ENCODE measurements around the gene THBD. TPM values are rescaled to one million over a fixed set of nuclear protein-coding genes. Genes with fewer than 3 reads are reported as not detected.

Gene THBD
- total RNA-seq, 2 experiments from 2014 or later: not detected

GRCh38 chr20:23018432-23018831 is 31.0 kb downstream of the THBD start:
- H3K36me3 Mint-ChIP-seq (ENCODE audit: low read depth): no peaks in the 10 kb centered on the region
- no peak overlapping the region for H3K4me3 Mint-ChIP-seq
- intact Hi-C loops (cut with DNase I, micrococcal nuclease): no loop called here
- H3K27ac Mint-ChIP-seq: no peak overlapping the region
- ChIA-PET POLR2A (no interaction called here), CTCF (interaction anchor here (1.1 kb wide), 1 partner anchor 10 kb away, joined by 3 read pairs; no protein-coding TSS in a partner anchor)
- H3K4me1 Mint-ChIP-seq: no peaks in the 10 kb centered on the region
- DNase-seq (no peak), ATAC-seq (no peak)
- no peaks in the 10 kb centered on the region for H3K27me3 Mint-ChIP-seq
- H3K9me3 Mint-ChIP-seq (ENCODE audit: low read depth): no peaks in the 10 kb centered on the region

GRCh38 chr20:23017516-23017915 is 32.0 kb downstream of the THBD start:
- Mint-ChIP-seq H3K4me1 (no peaks in the 10 kb centered on the region), H3K27ac (no peak overlapping the region), H3K4me3 (no peak overlapping the region), H3K36me3 (ENCODE audit: low read depth) (no peaks in the 10 kb centered on the region), H3K9me3 (ENCODE audit: low read depth) (no peaks in the 10 kb centered on the region), H3K27me3 (no peaks in the 10 kb centered on the region)
- POLR2A ChIA-PET: no interaction called here
- DNase-seq (no peak), ATAC-seq (no peak)
- intact Hi-C loops (cut with DNase I, micrococcal nuclease): no loop called here
- CTCF ChIA-PET: interaction anchor here (0.7 kb wide), 1 partner anchor 12 kb away, joined by 3 read pairs; no protein-coding TSS in a partner anchor

DNA sequence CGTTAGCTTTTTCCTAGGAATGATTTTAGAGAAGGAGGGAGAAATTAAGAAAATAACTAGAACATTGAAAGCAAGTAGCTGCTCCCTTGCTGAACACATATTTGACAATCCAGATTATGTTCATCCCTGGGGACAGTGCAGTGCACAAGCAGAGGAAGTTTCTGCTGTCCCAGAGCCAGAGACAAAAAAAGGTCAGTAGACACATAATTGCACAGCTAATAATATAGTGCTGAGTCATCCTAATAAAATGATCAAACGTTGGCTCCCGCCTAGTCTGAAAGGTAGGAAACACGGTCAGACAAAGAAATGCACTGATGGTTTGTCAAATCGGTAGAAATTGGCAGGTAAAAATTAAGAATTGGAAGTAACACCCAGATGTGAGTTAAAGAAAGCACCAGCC is 36.0 kb downstream of the THBD start:
- ChIA-PET POLR2A (no interaction called here), CTCF (interaction anchor here (1.6 kb wide), 1 partner anchor 321 kb away, joined by 5 read pairs; no protein-coding TSS in a partner anchor)
- Mint-ChIP-seq H3K36me3 (ENCODE audit: low read depth) (no peaks in the 10 kb centered on the region), H3K4me1 (no peaks in the 10 kb centered on the region), H3K9me3 (ENCODE audit: low read depth) (no peaks in the 10 kb centered on the region), H3K27me3 (no peaks in the 10 kb centered on the region), H3K4me3 (no peak overlapping the region), H3K27ac (no peak overlapping the region)
- DNase-seq: no peak
- intact Hi-C loops (cut with DNase I, micrococcal nuclease): no loop called here
- ATAC-seq: no peak

- no peaks in the 10 kb centered on the region for H3K36me3 Mint-ChIP-seq (ENCODE audit: low read depth)
- no peaks in the 10 kb centered on the region for H3K9me3 Mint-ChIP-seq (ENCODE audit: low read depth)
- ChIA-PET CTCF (no interaction called here), POLR2A (no interaction called here)
- H3K4me1 Mint-ChIP-seq: no peaks in the 10 kb centered on the region
- DNase-seq: no peak
- no peak overlapping the region for H3K27ac Mint-ChIP-seq
- ATAC-seq: no peak
- no peaks in the 10 kb centered on the region for H3K27me3 Mint-ChIP-seq
- no peak overlapping the region for H3K4me3 Mint-ChIP-seq
- intact Hi-C loops (cut with DNase I, micrococcal nuclease): no loop called here
Measured at GRCh38 chr20:23011008-23011721, 38.3 kb downstream of the THBD start.

DNA sequence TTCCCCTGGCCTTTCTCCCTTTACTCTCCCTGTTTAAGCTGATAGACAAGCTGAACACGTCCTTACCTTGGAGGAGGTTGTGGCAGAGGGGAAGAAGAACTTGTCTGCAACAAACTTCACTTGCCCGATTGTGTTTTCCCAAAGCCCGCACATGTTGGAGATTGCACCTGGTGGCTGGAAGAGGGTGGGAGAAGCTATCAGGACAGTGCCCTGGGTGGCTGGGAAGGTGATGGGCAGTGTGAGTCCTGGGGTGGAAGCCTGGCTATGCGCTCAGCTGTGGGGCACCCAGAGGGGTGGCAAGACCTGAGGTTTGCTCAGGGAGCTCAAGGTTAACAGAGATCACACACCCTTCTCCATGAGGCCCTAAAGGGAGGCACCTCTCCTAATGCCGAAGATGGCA is 39.4 kb downstream of the THBD start:
- no peaks in the 10 kb centered on the region for H3K9me3 Mint-ChIP-seq (ENCODE audit: low read depth)
- H3K36me3 Mint-ChIP-seq (ENCODE audit: low read depth): no peaks in the 10 kb centered on the region
- no peaks in the 10 kb centered on the region for H3K4me1 Mint-ChIP-seq
- CTCF ChIA-PET: interaction anchor here (0.6 kb wide), 1 partner anchor 133 kb away, joined by 3 read pairs; no protein-coding TSS in a partner anchor
- POLR2A ChIA-PET: no interaction called here
- ATAC-seq: no peak
- intact Hi-C loops (cut with DNase I, micrococcal nuclease): no loop called here
- DNase-seq: no peak
- no peaks in the 10 kb centered on the region for H3K27me3 Mint-ChIP-seq
- H3K27ac Mint-ChIP-seq: no peak overlapping the region
- H3K4me3 Mint-ChIP-seq: no peak overlapping the region

DNA sequence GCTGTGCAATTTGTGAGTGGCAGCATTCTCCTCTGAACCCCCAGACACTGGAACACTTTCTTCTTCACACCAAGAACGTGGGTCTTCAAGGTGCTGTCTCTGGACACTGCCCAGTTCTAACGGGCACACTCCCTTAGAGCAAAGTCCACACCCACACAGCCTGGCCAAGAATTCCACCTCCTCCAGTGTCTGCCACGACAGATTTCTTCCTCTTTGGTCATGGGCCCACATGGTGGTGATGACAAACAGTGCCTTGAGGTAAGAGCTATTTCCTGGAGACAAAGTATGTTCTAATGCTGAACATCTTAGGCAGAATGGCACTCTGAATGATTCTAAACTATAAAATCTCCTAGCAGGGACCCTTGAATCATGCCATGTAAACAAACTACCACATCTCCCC is 39.8 kb downstream of the THBD start:
- ATAC-seq (no peak), DNase-seq (no peak)
- ChIA-PET CTCF (interaction anchor here (0.6 kb wide), 1 partner anchor 132 kb away, joined by 3 read pairs; no protein-coding TSS in a partner anchor), POLR2A (no interaction called here)
- no peaks in the 10 kb centered on the region for H3K4me1 Mint-ChIP-seq
- H3K4me3 Mint-ChIP-seq: no peak overlapping the region
- no peaks in the 10 kb centered on the region for H3K9me3 Mint-ChIP-seq (ENCODE audit: low read depth)
- intact Hi-C loops (cut with DNase I, micrococcal nuclease): no loop called here
- H3K27me3 Mint-ChIP-seq: no peaks in the 10 kb centered on the region
- no peak overlapping the region for H3K27ac Mint-ChIP-seq
- no peaks in the 10 kb centered on the region for H3K36me3 Mint-ChIP-seq (ENCODE audit: low read depth)

DNA sequence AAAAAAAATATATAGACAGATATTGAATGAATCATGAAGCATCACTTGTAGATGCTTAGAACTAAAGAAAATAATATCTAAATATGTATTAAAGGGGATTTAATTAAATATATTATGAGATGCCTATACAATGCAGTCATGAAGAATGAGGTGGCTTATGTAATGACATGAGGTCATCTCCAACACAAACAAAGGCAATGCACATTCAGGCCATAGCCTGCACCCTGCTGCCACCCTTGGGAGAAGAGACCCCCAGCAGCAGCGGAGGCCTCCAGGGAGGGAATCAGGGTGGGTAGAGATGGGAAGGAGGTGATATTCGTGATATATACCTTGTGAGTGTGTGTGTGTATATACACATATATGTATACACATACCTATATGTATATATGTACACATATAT is 40.8 kb downstream of the THBD start:
- intact Hi-C loops (cut with DNase I, micrococcal nuclease): no loop called here
- H3K36me3 Mint-ChIP-seq (ENCODE audit: low read depth): no peaks in the 10 kb centered on the region
- no peak overlapping the region for H3K27ac Mint-ChIP-seq
- ChIA-PET CTCF (no interaction called here), POLR2A (no interaction called here)
- H3K4me3 Mint-ChIP-seq: no peak overlapping the region
- no peak for DNase-seq
- no peaks in the 10 kb centered on the region for H3K9me3 Mint-ChIP-seq (ENCODE audit: low read depth)
- no peak for ATAC-seq
- no peaks in the 10 kb centered on the region for H3K4me1 Mint-ChIP-seq
- no peaks in the 10 kb centered on the region for H3K27me3 Mint-ChIP-seq

- no peaks in the 10 kb centered on the region for H3K27me3 Mint-ChIP-seq
- no peak overlapping the region for H3K4me3 Mint-ChIP-seq
- intact Hi-C loops (cut with DNase I, micrococcal nuclease): no loop called here
- ATAC-seq (no peak), DNase-seq (no peak)
- POLR2A ChIA-PET: no interaction called here
- no peaks in the 10 kb centered on the region for H3K9me3 Mint-ChIP-seq (ENCODE audit: low read depth)
- H3K4me1 Mint-ChIP-seq: no peaks in the 10 kb centered on the region
- H3K36me3 Mint-ChIP-seq (ENCODE audit: low read depth): no peaks in the 10 kb centered on the region
- CTCF ChIA-PET: no interaction called here
- H3K27ac Mint-ChIP-seq: no peak overlapping the region
Measured at GRCh38 chr20:23007886-23008655, 41.4 kb downstream of the THBD start.

GRCh38 chr20:23007462-23007861 is 42.0 kb downstream of the THBD start:
- Mint-ChIP-seq H3K9me3 (ENCODE audit: low read depth) (no peaks in the 10 kb centered on the region), H3K36me3 (ENCODE audit: low read depth) (no peaks in the 10 kb centered on the region), H3K4me3 (no peak overlapping the region), H3K27ac (no peak overlapping the region), H3K4me1 (no peaks in the 10 kb centered on the region), H3K27me3 (no peaks in the 10 kb centered on the region)
- DNase-seq: no peak
- intact Hi-C loops (cut with DNase I, micrococcal nuclease): no loop called here
- ChIA-PET POLR2A (no interaction called here), CTCF (no interaction called here)
- no peak for ATAC-seq

GRCh38 chr20:23005776-23006175 is 43.7 kb downstream of the THBD start:
- H3K27ac Mint-ChIP-seq: no peak overlapping the region
- no peaks in the 10 kb centered on the region for H3K36me3 Mint-ChIP-seq (ENCODE audit: low read depth)
- H3K4me1 Mint-ChIP-seq: no peaks in the 10 kb centered on the region
- no peaks in the 10 kb centered on the region for H3K27me3 Mint-ChIP-seq
- intact Hi-C loops (cut with DNase I, micrococcal nuclease): no loop called here
- H3K4me3 Mint-ChIP-seq: no peak overlapping the region
- ATAC-seq (no peak), DNase-seq (no peak)
- POLR2A ChIA-PET: no interaction called here
- CTCF ChIA-PET: interaction anchor here (0.5 kb wide), 1 partner anchor 12 kb away, joined by 3 read pairs; no protein-coding TSS in a partner anchor
- H3K9me3 Mint-ChIP-seq (ENCODE audit: low read depth): no peaks in the 10 kb centered on the region

GRCh38 chr20:23003881-23004460 is 45.5 kb downstream of the THBD start:
- DNase-seq (no peak), ATAC-seq (no peak)
- peaks cover under 1% of the 10 kb centered on the region for H3K27me3 Mint-ChIP-seq
- ChIA-PET CTCF (no interaction called here), POLR2A (no interaction called here)
- intact Hi-C loops (cut with DNase I, micrococcal nuclease): no loop called here
- H3K4me3 Mint-ChIP-seq: no peak overlapping the region
- H3K9me3 Mint-ChIP-seq (ENCODE audit: low read depth): no peaks in the 10 kb centered on the region
- no peaks in the 10 kb centered on the region for H3K36me3 Mint-ChIP-seq (ENCODE audit: low read depth)
- no peak overlapping the region for H3K27ac Mint-ChIP-seq
- no peaks in the 10 kb centered on the region for H3K4me1 Mint-ChIP-seq

All from activated CD4-positive, alpha-beta T cell treated with anti-CD3 and anti-CD28 coated beads for 36 hours (primary cell).